K562 (cell line): ENCODE data around the gene EGFL7. TPM values are rescaled to one million over a fixed set of nuclear protein-coding genes. Genes with fewer than 3 reads are reported as not detected.

Experiments used
- BRD4 ChIP-seq: fragments of 200-600 bp; sonication (generic); IDR thresholded peaks from 2 replicates; pipeline ENCODE4 v1.6.1; 2017; ENCODE audit warnings: inconsistent platforms
- GATAD2A ChIP-seq: fragments of 450-650 bp; IDR thresholded peaks from 2 replicates; pipeline ENCODE4 v1.6.1; 2017
- GTF2A2 ChIP-seq: IDR thresholded peaks from 2 replicates; pipeline ENCODE4 v1.6.1; 2016; ENCODE audit warnings: mild to moderate bottlenecking, missing genetic modification characterization, missing compliant biosample characterization
- HLTF ChIP-seq: fragments of 450-650 bp; IDR thresholded peaks from 2 replicates; pipeline ENCODE4 v1.6.1; 2016
- KDM2B ChIP-seq: fragments of 250-450 bp; sonication (Bioruptor Pico); IDR thresholded peaks from 2 replicates; pipeline ENCODE4 v1.8.0; 2021; ENCODE audit warnings: mild to moderate bottlenecking, moderate library complexity
- KDM5B ChIP-seq: fragments of 200-600 bp; sonication (generic); IDR thresholded peaks from 2 replicates; pipeline ENCODE4 v1.6.1; 2012; ENCODE audit warnings: low read depth, mild to moderate bottlenecking, moderate library complexity, low read length, control low read depth, inconsistent platforms; ENCODE audit not compliant: insufficient replicate concordance
- MEF2A ChIP-seq: IDR thresholded peaks from 2 replicates; pipeline ENCODE4 v1.6.1; 2011; ENCODE audit warnings: low read depth, mild to moderate bottlenecking, low read length, moderate library complexity; ENCODE audit not compliant: control insufficient read depth
- NELFE ChIP-seq: IDR thresholded peaks from 2 replicates; pipeline ENCODE4 v1.6.1; 2011; ENCODE audit warnings: mild to moderate bottlenecking; ENCODE audit not compliant: insufficient read depth, insufficient read length
- POLR2G ChIP-seq: fragments of 200-400 bp; formaldehyde crosslinking; IDR thresholded peaks from 2 replicates; pipeline ENCODE4 v1.6.1; 2017; ENCODE audit warnings: low read depth, mild to moderate bottlenecking, antibody characterized with exemption, low read length, moderate library complexity
- RBM15 ChIP-seq: fragments of 200-400 bp; formaldehyde crosslinking; IDR thresholded peaks from 2 replicates; pipeline ENCODE4 v1.6.1; 2018; ENCODE audit warnings: mild to moderate bottlenecking, low read length, moderate library complexity; ENCODE audit not compliant: insufficient read depth
- ZNF384 ChIP-seq: IDR thresholded peaks from 2 replicates; pipeline ENCODE4 v1.6.1; 2012; ENCODE audit warnings: low read depth, low read length, improper control_type of control experiment
- ZNF57 ChIP-seq: fragments of 450-650 bp; formaldehyde crosslinking; IDR thresholded peaks from 2 replicates; pipeline ENCODE4 v1.4.0; 2020; ENCODE audit warnings: mild to moderate bottlenecking, moderate library complexity
- ZNF77 ChIP-seq: fragments of 250-450 bp; sonication (Bioruptor Pico); IDR thresholded peaks from 2 replicates; pipeline ENCODE4 v1.5.0; 2020
- polyA plus RNA-seq, 8 experiments: library from polyadenylated mRNA; depleted of rRNA in 4 of 8; stranded (reverse) in 5 of 8; unstranded in 3 of 8; fragments of >200 nt; fragmentation: Nextera tagmentation in 2 of 8; fragmentation: Illumina TruSeq in 1 of 8; extraction: Ambion mirVana in 2 of 8; extraction: Trizol in 1 of 8; gene quantifications; 2 replicates each; pipeline versions ENCODE4 v1.2.1 to v1.2.3, GENCODE V29; 2011 to 2014; ENCODE audit warnings: inconsistent platforms in 1 of 8, missing spikeins in 1 of 8
- total RNA-seq, 7 experiments: library from RNA; depleted of rRNA in 6 of 7; stranded (reverse); fragments of >200 nt in 6 of 7; fragmentation: Illumina TruSeq in 2 of 7; extraction: Trizol in 2 of 7; gene quantifications; 2 replicates each; pipeline versions ENCODE4 v1.2.1 to v1.2.3, GENCODE V29; 2011 to 2021; ENCODE audit warnings: low replicate concordance in 1 of 7
- TF ChIP-seq, protein P1 (sequence below): fragments of 250-450 bp; sonication (Bioruptor Pico); IDR thresholded peaks from 2 replicates; pipeline ENCODE4 v1.8.0; 2021; ENCODE audit warnings: borderline replicate concordance, mild to moderate bottlenecking, moderate library complexity; ENCODE audit not compliant: poor library complexity, severe bottlenecking
- TF ChIP-seq, protein P2 (sequence below), 2 experiments: fragments of 450-650 bp; IDR thresholded peaks; 2 replicates each; pipeline ENCODE4 v1.6.1; 2016
- TF ChIP-seq, protein P3 (sequence below), 2 experiments: fragments of 450-650 bp; formaldehyde crosslinking in 1 of 2; IDR thresholded peaks; 2 replicates each; pipeline versions ENCODE4 v1.4.0 to v1.6.1; 2014 to 2020; ENCODE audit warnings: mild to moderate bottlenecking in 2 of 2, borderline replicate concordance in 1 of 2, low read depth in 1 of 2

EGFL7 gene
- total and polyA plus RNA-seq, 9 of the 15 experiments (the other 6 are each of a cell fraction or from before 2014, with no cell fraction given), result 1.5 to 286 (median 55.5) TPM

DNA sequence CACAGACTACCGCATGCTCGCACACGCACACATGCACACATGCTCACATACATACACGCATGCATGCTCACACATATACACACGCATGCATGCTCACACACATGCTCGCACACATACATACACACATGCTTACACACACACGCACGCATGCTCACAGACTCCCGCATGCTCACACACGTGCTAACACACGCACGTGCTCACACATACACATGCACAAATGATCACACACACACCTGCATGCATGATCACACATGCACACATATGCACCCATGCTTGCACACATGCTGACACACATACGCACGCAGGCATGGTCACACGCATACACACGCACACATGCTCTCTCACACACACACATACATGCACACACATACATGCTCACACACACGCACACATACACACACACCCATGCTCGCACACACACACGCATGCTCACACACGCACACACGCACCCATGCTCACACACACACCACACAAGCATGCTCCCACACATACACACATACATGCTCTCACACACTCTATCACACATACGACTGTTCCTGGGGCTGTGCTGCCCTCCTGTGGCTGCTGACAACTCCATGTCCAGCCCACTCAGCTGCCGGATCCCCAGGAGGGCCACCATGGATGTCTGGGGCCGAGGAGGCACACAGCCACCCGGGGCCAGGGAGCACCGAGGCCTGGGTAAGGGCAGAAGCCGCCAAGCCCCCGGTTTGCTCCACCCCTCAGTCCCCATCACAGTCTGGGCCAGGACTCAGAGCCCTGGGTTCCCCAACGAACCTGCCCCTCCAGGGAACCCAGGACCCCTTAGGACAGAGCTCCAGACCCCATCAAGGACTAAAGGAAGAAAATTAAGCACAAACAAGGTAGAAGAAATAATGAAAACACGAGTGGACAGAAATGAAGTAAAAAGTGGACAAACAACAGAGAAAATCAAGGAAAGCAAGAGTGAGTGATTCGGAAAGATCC is 31.4 kb upstream of the EGFL7 start (continued):
- TF ChIP-seq, protein P1, sequence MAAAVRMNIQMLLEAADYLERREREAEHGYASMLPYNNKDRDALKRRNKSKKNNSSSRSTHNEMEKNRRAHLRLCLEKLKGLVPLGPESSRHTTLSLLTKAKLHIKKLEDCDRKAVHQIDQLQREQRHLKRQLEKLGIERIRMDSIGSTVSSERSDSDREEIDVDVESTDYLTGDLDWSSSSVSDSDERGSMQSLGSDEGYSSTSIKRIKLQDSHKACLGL (CRISPR knock-in tag), result no peak
- TF ChIP-seq NELFE (no peak), ZNF57 (no peak), MEF2A (no peak), KDM5B (no peak), BRD4 (no peak), RBM15 (no peak), POLR2G (no peak), ZNF77 (no peak), GTF2A2 (tag) (no peak), KDM2B (no peak), ZNF384 (0 out of 2 replicates have a peak, but pooled peaks have one; percentile 8), GATAD2A (no peak), HLTF (peak; percentile 92)
- TF ChIP-seq, protein P2, sequence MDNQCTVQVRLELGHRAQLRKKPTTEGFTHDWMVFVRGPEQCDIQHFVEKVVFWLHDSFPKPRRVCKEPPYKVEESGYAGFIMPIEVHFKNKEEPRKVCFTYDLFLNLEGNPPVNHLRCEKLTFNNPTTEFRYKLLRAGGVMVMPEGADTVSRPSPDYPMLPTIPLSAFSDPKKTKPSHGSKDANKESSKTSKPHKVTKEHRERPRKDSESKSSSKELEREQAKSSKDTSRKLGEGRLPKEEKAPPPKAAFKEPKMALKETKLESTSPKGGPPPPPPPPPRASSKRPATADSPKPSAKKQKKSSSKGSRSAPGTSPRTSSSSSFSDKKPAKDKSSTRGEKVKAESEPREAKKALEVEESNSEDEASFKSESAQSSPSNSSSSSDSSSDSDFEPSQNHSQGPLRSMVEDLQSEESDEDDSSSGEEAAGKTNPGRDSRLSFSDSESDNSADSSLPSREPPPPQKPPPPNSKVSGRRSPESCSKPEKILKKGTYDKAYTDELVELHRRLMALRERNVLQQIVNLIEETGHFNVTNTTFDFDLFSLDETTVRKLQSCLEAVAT (IDR thresholded peaks at IDR 0.05), result peak; percentile 74 to 79; a peak in 2 of 4 replicates
- TF ChIP-seq, protein P3, sequence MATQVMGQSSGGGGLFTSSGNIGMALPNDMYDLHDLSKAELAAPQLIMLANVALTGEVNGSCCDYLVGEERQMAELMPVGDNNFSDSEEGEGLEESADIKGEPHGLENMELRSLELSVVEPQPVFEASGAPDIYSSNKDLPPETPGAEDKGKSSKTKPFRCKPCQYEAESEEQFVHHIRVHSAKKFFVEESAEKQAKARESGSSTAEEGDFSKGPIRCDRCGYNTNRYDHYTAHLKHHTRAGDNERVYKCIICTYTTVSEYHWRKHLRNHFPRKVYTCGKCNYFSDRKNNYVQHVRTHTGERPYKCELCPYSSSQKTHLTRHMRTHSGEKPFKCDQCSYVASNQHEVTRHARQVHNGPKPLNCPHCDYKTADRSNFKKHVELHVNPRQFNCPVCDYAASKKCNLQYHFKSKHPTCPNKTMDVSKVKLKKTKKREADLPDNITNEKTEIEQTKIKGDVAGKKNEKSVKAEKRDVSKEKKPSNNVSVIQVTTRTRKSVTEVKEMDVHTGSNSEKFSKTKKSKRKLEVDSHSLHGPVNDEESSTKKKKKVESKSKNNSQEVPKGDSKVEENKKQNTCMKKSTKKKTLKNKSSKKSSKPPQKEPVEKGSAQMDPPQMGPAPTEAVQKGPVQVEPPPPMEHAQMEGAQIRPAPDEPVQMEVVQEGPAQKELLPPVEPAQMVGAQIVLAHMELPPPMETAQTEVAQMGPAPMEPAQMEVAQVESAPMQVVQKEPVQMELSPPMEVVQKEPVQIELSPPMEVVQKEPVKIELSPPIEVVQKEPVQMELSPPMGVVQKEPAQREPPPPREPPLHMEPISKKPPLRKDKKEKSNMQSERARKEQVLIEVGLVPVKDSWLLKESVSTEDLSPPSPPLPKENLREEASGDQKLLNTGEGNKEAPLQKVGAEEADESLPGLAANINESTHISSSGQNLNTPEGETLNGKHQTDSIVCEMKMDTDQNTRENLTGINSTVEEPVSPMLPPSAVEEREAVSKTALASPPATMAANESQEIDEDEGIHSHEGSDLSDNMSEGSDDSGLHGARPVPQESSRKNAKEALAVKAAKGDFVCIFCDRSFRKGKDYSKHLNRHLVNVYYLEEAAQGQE (IDR thresholded peaks at IDR 0.05; ENCODE audit: borderline replicate concordance), result peak; percentile 85
- TF ChIP-seq, protein P3 (CRISPR knock-in tag; IDR thresholded peaks at IDR 0.05; ENCODE audit: low read depth), result no peak
